Measurements from ENCODE around the gene TMEM74B. TPM values are rescaled to one million over a fixed set of nuclear protein-coding genes. Genes with fewer than 3 reads are reported as not detected.

TMEM74B gene
- total and polyA plus RNA-seq, 9 of the 15 experiments (the other 6 are each of a cell fraction or from before 2014, with no cell fraction given), result 0.24 to 19.0 (median 7.5) TPM

DNA sequence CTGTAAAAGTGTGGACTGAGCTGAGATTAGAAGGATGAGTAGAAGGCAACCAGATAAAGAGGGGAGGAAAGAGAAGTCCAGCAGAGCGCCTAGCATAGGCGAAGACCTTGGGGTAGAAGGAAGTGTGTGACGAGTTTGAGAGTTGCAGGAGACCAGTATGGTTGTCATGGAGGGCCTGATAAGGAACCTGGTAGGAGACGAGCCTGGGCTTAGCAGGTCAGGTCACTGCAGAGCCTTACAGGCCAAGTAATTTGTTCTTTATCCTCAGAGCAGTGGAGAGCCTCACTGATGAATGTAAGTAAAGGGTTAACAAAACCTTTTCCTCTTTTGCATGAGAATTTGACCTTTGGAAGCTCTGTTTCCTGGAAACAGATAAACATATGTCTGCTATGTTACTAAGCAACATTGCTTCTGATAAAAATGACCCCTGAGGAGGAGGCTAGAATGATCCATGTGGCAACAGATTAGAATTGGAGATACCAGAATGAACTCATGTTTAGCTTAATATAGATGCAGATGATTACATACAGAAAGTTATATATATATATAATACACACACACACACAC, 2.9 kb upstream of the TMEM74B start (continued):
- TF ChIP-seq HDGF (IDR thresholded peaks at IDR 0.05) (0 out of 2 replicates have a peak, but pooled peaks have one; percentile 32), TRIM28 (IDR thresholded peaks at IDR 0.05) (peak; percentile 99), RFX5 (IDR thresholded peaks at IDR 0.05; ENCODE audit: low read depth, low read length) (no peak), MYC (IDR thresholded peaks at IDR 0.05; ENCODE audit: low read depth, low read length) (peak; percentile 12; the same call in 1 of the 2 replicates), MYC (CRISPR knock-in tag; IDR thresholded peaks at IDR 0.05; ENCODE audit: borderline replicate concordance, low read depth) (no peak), NCOA6 (IDR thresholded peaks at IDR 0.05) (no peak), HDAC6 (IDR thresholded peaks at IDR 0.05; ENCODE audit: low read depth, low read length) (no peak), RBBP5 (IDR thresholded peaks at IDR 0.05; ENCODE audit: borderline replicate concordance, insufficient read depth, low read length, poor library complexity, severe bottlenecking) (peak; percentile 83), MYNN (IDR thresholded peaks at IDR 0.05) (peak; percentile 39; the same call in 1 of the 2 replicates), MYNN (CRISPR knock-in tag; IDR thresholded peaks at IDR 0.05) (no peak), ZBTB17 (CRISPR knock-in tag; IDR thresholded peaks at IDR 0.05) (no peak), ZNF316 (IDR thresholded peaks at IDR 0.05) (peak; percentile 44; the same call in 1 of the 2 replicates), HDAC1 (IDR thresholded peaks at IDR 0.05) (peak in 1 of 2 experiments; percentile 71; a peak in 1 of 4 replicates), MCM2 (IDR thresholded peaks at IDR 0.05; ENCODE audit: low read depth) (no peak), HLTF (IDR thresholded peaks at IDR 0.05) (peak; percentile 100), MEIS2 (IDR thresholded peaks at IDR 0.05; ENCODE audit: partially characterized antibody) (peak; percentile 29)
- TF ChIP-seq, protein P1, sequence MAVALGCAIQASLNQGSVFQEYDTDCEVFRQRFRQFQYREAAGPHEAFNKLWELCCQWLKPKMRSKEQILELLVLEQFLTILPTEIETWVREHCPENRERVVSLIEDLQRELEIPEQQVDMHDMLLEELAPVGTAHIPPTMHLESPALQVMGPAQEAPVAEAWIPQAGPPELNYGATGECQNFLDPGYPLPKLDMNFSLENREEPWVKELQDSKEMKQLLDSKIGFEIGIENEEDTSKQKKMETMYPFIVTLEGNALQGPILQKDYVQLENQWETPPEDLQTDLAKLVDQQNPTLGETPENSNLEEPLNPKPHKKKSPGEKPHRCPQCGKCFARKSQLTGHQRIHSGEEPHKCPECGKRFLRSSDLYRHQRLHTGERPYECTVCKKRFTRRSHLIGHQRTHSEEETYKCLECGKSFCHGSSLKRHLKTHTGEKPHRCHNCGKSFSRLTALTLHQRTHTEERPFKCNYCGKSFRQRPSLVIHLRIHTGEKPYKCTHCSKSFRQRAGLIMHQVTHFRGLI (CRISPR knock-in tag; IDR thresholded peaks at IDR 0.05), result no peak
- TF ChIP-seq, protein P2, sequence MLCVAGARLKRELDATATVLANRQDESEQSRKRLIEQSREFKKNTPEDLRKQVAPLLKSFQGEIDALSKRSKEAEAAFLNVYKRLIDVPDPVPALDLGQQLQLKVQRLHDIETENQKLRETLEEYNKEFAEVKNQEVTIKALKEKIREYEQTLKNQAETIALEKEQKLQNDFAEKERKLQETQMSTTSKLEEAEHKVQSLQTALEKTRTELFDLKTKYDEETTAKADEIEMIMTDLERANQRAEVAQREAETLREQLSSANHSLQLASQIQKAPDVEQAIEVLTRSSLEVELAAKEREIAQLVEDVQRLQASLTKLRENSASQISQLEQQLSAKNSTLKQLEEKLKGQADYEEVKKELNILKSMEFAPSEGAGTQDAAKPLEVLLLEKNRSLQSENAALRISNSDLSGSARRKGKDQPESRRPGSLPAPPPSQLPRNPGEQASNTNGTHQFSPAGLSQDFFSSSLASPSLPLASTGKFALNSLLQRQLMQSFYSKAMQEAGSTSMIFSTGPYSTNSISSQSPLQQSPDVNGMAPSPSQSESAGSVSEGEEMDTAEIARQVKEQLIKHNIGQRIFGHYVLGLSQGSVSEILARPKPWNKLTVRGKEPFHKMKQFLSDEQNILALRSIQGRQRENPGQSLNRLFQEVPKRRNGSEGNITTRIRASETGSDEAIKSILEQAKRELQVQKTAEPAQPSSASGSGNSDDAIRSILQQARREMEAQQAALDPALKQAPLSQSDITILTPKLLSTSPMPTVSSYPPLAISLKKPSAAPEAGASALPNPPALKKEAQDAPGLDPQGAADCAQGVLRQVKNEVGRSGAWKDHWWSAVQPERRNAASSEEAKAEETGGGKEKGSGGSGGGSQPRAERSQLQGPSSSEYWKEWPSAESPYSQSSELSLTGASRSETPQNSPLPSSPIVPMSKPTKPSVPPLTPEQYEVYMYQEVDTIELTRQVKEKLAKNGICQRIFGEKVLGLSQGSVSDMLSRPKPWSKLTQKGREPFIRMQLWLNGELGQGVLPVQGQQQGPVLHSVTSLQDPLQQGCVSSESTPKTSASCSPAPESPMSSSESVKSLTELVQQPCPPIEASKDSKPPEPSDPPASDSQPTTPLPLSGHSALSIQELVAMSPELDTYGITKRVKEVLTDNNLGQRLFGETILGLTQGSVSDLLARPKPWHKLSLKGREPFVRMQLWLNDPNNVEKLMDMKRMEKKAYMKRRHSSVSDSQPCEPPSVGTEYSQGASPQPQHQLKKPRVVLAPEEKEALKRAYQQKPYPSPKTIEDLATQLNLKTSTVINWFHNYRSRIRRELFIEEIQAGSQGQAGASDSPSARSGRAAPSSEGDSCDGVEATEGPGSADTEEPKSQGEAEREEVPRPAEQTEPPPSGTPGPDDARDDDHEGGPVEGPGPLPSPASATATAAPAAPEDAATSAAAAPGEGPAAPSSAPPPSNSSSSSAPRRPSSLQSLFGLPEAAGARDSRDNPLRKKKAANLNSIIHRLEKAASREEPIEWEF (CRISPR knock-in tag; IDR thresholded peaks at IDR 0.05), result no peak
- TF ChIP-seq, protein P3, sequence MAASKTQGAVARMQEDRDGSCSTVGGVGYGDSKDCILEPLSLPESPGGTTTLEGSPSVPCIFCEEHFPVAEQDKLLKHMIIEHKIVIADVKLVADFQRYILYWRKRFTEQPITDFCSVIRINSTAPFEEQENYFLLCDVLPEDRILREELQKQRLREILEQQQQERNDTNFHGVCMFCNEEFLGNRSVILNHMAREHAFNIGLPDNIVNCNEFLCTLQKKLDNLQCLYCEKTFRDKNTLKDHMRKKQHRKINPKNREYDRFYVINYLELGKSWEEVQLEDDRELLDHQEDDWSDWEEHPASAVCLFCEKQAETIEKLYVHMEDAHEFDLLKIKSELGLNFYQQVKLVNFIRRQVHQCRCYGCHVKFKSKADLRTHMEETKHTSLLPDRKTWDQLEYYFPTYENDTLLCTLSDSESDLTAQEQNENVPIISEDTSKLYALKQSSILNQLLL (CRISPR knock-in tag; IDR thresholded peaks at IDR 0.05; ENCODE audit: borderline replicate concordance), result no peak
- TF ChIP-seq, protein P4, sequence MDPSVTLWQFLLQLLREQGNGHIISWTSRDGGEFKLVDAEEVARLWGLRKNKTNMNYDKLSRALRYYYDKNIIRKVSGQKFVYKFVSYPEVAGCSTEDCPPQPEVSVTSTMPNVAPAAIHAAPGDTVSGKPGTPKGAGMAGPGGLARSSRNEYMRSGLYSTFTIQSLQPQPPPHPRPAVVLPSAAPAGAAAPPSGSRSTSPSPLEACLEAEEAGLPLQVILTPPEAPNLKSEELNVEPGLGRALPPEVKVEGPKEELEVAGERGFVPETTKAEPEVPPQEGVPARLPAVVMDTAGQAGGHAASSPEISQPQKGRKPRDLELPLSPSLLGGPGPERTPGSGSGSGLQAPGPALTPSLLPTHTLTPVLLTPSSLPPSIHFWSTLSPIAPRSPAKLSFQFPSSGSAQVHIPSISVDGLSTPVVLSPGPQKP (CRISPR knock-in tag; IDR thresholded peaks at IDR 0.05), result no peak

Data from K562 (cell line).